ENCODE results near the gene CORO2A. TPM values are rescaled to one million over a fixed set of nuclear protein-coding genes. Genes with fewer than 3 reads are reported as not detected.

Gene CORO2A
- total and polyA plus RNA-seq, 2 of the 8 experiments (the other 6 are each of a cell fraction or from before 2014, with no cell fraction given) = 13.7 to 27.9 TPM

- Histone ChIP-seq H3K4ac (replicated peaks; ENCODE audit: insufficient read length, low read depth, low read length) (no peak overlapping the region), H2BK15ac (ENCODE audit: low read length) (no peak overlapping the region), H4K91ac (replicated peaks; ENCODE audit: insufficient read length, low read length) (no peak overlapping the region), H4K20me1 (replicated peaks in 1 of 2; ENCODE audit: control insufficient read depth in 1 of 2, insufficient read depth in 2 of 2, low read length in 2 of 2) (peaks cover 3 to 8% of the 10 kb centered on the region in 2 experiments), H2AK5ac (ENCODE audit: low read depth, low read length) (no peak overlapping the region), H3K23ac (ENCODE audit: insufficient read length) (no peak overlapping the region), H3K27ac (ENCODE audit: low read depth, low read length) (no peak overlapping the region), H3K4me2 (ENCODE audit: insufficient read depth in 1 of 2, low read depth in 2 of 2, low read length in 2 of 2) (no peak overlapping the region), H3K23me2 (ENCODE audit: low read depth, low read length) (no peaks in the 10 kb centered on the region), H2BK20ac (ENCODE audit: low read length) (no peak overlapping the region), H4K8ac (ENCODE audit: extremely low read depth, insufficient read depth, low read length) (no peak overlapping the region), H4K5ac (ENCODE audit: insufficient read length, low read depth, low read length) (no peak overlapping the region), H3K56ac (replicated peaks; ENCODE audit: insufficient read length, low read depth, low read length) (no peak overlapping the region), H2BK120ac (replicated peaks; ENCODE audit: low read depth, low read length) (no peak overlapping the region), H2BK5ac (ENCODE audit: low read depth, low read length) (no peak overlapping the region), H3K18ac (ENCODE audit: extremely low read depth, low read length) (no peak overlapping the region), H3K9ac (replicated peaks in 1 of 4; ENCODE audit: extremely low read depth in 1 of 4, low read depth in 3 of 4, low read length in 3 of 4) (no peak overlapping the region), H2BK12ac (ENCODE audit: low read depth, low read length) (no peak overlapping the region), H3K27me3 (replicated peaks in 1 of 4; ENCODE audit: control insufficient read depth in 3 of 4, extremely low read depth in 1 of 4, insufficient read depth in 3 of 4, low read length in 3 of 4) (peaks cover 0 to 2% (median 0%) of the 10 kb centered on the region in 4 experiments; a peak in 1 of 7 replicates), H2AFZ (ENCODE audit: low read length) (no peak overlapping the region), H3K4me1 (replicated peaks in 1 of 4; ENCODE audit: control insufficient read depth in 3 of 4, insufficient read depth in 4 of 4, low read length in 3 of 4) (no peaks in the 10 kb centered on the region; a peak in 1 of 7 replicates), H3K9me3 (ENCODE audit: insufficient read depth in 2 of 2, low read depth in 1 of 2, low read length in 1 of 2) (no peaks in the 10 kb centered on the region), H3K79me1 (ENCODE audit: low read depth, low read length) (peaks cover 6% of the 10 kb centered on the region), H3K79me2 (ENCODE audit: control insufficient read depth in 1 of 2, insufficient read depth in 2 of 2, low read length in 2 of 2) (no peaks in the 10 kb centered on the region), H3K4me3 (ENCODE audit: extremely low read depth in 1 of 4, insufficient read depth in 2 of 4, low read depth in 3 of 4, low read length in 4 of 4) (no peak overlapping the region), H3K14ac (ENCODE audit: insufficient read length) (no peak overlapping the region), H3K36me3 (ENCODE audit: control insufficient read depth in 2 of 4, insufficient read depth in 4 of 4, low read length in 3 of 4) (peaks cover 0 to 4% (median 0%) of the 10 kb centered on the region in 4 experiments; a peak in 2 of 8 replicates)
- POLR2A ChIA-PET (ENCODE audit: partially characterized antibody) = interaction anchor here (1.0 to 1.5 kb wide), 2 partner anchors 9 to 12 kb away, joined by 3 to 5 read pairs; no protein-coding TSS in a partner anchor
- 98% methylated on average over 5 of the region's 5 CpGs; no CpG with 5 or more reads in 1 of the 2 experiments for WGBS, 2 experiments (ENCODE audit: extremely low coverage in 1 of 2, insufficient coverage in 1 of 2, insufficient read length in 1 of 2, insufficient replicate concordance in 2 of 2, low coverage in 1 of 2, low lambda C conversion rate in 2 of 2, missing lambda C conversion rate in 1 of 2)
- CTCF ChIA-PET (ENCODE audit: partially characterized antibody) = interaction anchor here (0.8 to 1.4 kb wide), 4 partner anchors 11 to 104 kb away, joined by 3 to 4 read pairs (median 4); no protein-coding TSS in a partner anchor
- TF ChIP-seq RFX5 (IDR thresholded peaks at IDR 0.05; ENCODE audit: borderline replicate concordance, low read depth, low read length) = no peak
- FAIRE-seq = no peak
- no peak for DNase-seq (ENCODE audit: low read depth in 1 of 2, low spot score in 2 of 2)
These were observed 33.1 kb downstream of the CORO2A start for GRCh38 chr9:98159301-98159700.
